HepG2 (cell line): ENCODE results near the gene CA12. TPM values are rescaled to one million over a fixed set of nuclear protein-coding genes. Genes with fewer than 3 reads are reported as not detected.
A peak's percentile ranks its signal among the peaks of the same experiment; 100 is the strongest.

Experiments used
- ATAC-seq: fragments of 200-7000 bp; cut with Tn5 transposase; 3 replicates; pipeline ENCODE4 v1.9.1; 2020; ENCODE audit warnings: mild to moderate bottlenecking, moderate library complexity
- BruUV-seq: library from RNA; stranded (reverse); fragments of 400-500 nt; replicated peaks from 2 replicates; lab custom pipeline; 2021; lab: Mats Ljungman, UMichigan
- CTCF ChIA-PET: fragments of 300-600 bp; formaldehyde crosslinking; extraction: SDS; loops from one replicate; lab custom pipeline; 2021; ENCODE audit warnings: low total read pairs, inconsistent platforms, low intra/inter-chr PET ratio; lab: Yijun Ruan, JAX
- POLR2A ChIA-PET: fragments of 350-600 bp; sonication (Branson Sonifier 250); formaldehyde crosslinking; loops from one replicate; lab custom pipeline; 2020; ENCODE audit warnings: antibody characterized with exemption, inconsistent platforms; lab: Yijun Ruan, JAX
- DNase-seq: peaks from one replicate; pipeline ENCODE4 v3.0.0-alpha.2; 2015; ENCODE audit warnings: low spot score
- FAIRE-seq: peaks from 3 replicates; lab custom pipeline; 2011; peaks lifted over from hg19 to GRCh38; lab: Jason Lieb, UNC
- H2AFZ ChIP-seq: one replicate; pipeline ENCODE4 v1.6.1; 2011; ENCODE audit warnings: low read length, inconsistent platforms
- H3K27ac ChIP-seq: fragments of 300-600 bp; 3 replicates; pipeline ENCODE4 v1.8.0; 2011; ENCODE audit warnings: mixed run types, mild to moderate bottlenecking, mixed read lengths, low read length, inconsistent platforms; ENCODE audit not compliant: insufficient read depth; ENCODE audit errors: extremely low read length
- H3K27me3 ChIP-seq, 2 experiments: fragments of 200-600 bp in 1 of 2; 2 replicates in 1 of 2; 3 replicates in 1 of 2; pipeline versions ENCODE4 v1.6.0 to v1.8.0; 2011; ENCODE audit warnings: low read length in 2 of 2, mild to moderate bottlenecking in 2 of 2, moderate library complexity in 2 of 2, inconsistent platforms in 1 of 2; ENCODE audit not compliant: insufficient read depth in 2 of 2, control insufficient read depth in 1 of 2
- H3K36me3 ChIP-seq, 2 experiments: fragments of 200-600 bp in 1 of 2; replicated peaks in 1 of 2; 2 replicates in 1 of 2; 3 replicates in 1 of 2; pipeline versions ENCODE4 v1.5.1 to v1.8.0; 2011; ENCODE audit warnings: low read length in 2 of 2, inconsistent platforms in 1 of 2; ENCODE audit not compliant: insufficient read depth in 2 of 2, control insufficient read depth in 1 of 2
- H3K4me1 ChIP-seq: 2 replicates; pipeline ENCODE4 v1.5.1; 2012; ENCODE audit warnings: low read length, inconsistent platforms; ENCODE audit not compliant: insufficient read depth
- H3K4me2 ChIP-seq: 2 replicates; pipeline ENCODE4 v1.6.0; 2011; ENCODE audit warnings: low read depth, low read length, inconsistent platforms
- H3K4me3 ChIP-seq, 3 experiments: fragments of 200-600 bp in 1 of 3; sonication (generic), shearing (Covaris generic) in 1 of 3; replicated peaks in 1 of 3; 2 replicates each; pipeline ENCODE4 v1.5.1; 2011 to 2016; ENCODE audit warnings: low read length in 3 of 3, inconsistent platforms in 2 of 3, low read depth in 2 of 3, mild to moderate bottlenecking in 2 of 3, control low read depth in 1 of 3, mixed read lengths in 1 of 3; ENCODE audit not compliant: insufficient read depth in 1 of 3
- H3K79me2 ChIP-seq: one replicate; pipeline ENCODE4 v1.6.1; 2011; ENCODE audit warnings: low read length, inconsistent platforms; ENCODE audit not compliant: insufficient read depth
- H3K9ac ChIP-seq: 2 replicates; pipeline ENCODE4 v1.6.0; 2011; ENCODE audit warnings: mild to moderate bottlenecking, low read depth, low read length, inconsistent platforms; ENCODE audit not compliant: insufficient read depth
- H3K9me3 ChIP-seq: 2 replicates; pipeline ENCODE4 v1.5.1; 2012; ENCODE audit warnings: mild to moderate bottlenecking, low read length
- H4K20me1 ChIP-seq: 2 replicates; pipeline ENCODE4 v1.6.0; 2011; ENCODE audit warnings: inconsistent platforms, mild to moderate bottlenecking, low read length, moderate library complexity; ENCODE audit not compliant: insufficient read depth
- ATF1 ChIP-seq: IDR thresholded peaks from 2 replicates; pipeline ENCODE4 v1.6.1; 2016; ENCODE audit warnings: mild to moderate bottlenecking, control low read depth
- HDAC1 ChIP-seq: sonication (generic); formaldehyde crosslinking; IDR thresholded peaks from 2 replicates; pipeline ENCODE4 v1.5.1; 2020; ENCODE audit warnings: mild to moderate bottlenecking, missing genetic modification reagents
- KLF11 ChIP-seq: IDR thresholded peaks from 2 replicates; pipeline ENCODE4 v1.6.1; 2016; ENCODE audit warnings: missing compliant biosample characterization
- KLF12 ChIP-seq: sonication (generic); formaldehyde crosslinking; IDR thresholded peaks from 2 replicates; pipeline ENCODE4 v1.4.0; 2020; ENCODE audit warnings: missing genetic modification reagents, borderline replicate concordance
- ZBTB7A ChIP-seq: sonication (generic); formaldehyde crosslinking; IDR thresholded peaks from 2 replicates; pipeline ENCODE4 v1.8.0; 2022; ENCODE audit warnings: mild to moderate bottlenecking, missing genetic modification reagents
- ZEB1 ChIP-seq: IDR thresholded peaks from 2 replicates; pipeline ENCODE4 v1.6.1; 2012; ENCODE audit warnings: mild to moderate bottlenecking, low read depth, inconsistent platforms; ENCODE audit not compliant: insufficient replicate concordance
- ZNF576 ChIP-seq: sonication (generic); formaldehyde crosslinking; IDR thresholded peaks from 2 replicates; pipeline ENCODE4 v1.4.0; 2020; ENCODE audit warnings: mild to moderate bottlenecking, missing genetic modification reagents
- ZNF598 ChIP-seq: sonication (generic); formaldehyde crosslinking; IDR thresholded peaks from 2 replicates; pipeline ENCODE4 v1.5.1; 2020; ENCODE audit warnings: mild to moderate bottlenecking, missing genetic modification reagents, borderline replicate concordance
- ZNF652 ChIP-seq: IDR thresholded peaks from 2 replicates; pipeline ENCODE4 v1.6.1; 2016; ENCODE audit warnings: low read depth, borderline replicate concordance
- ZNF768 ChIP-seq: sonication (generic); formaldehyde crosslinking; IDR thresholded peaks from 2 replicates; pipeline ENCODE4 v1.4.0; 2020; ENCODE audit warnings: missing genetic modification reagents
- ZSCAN9 ChIP-seq: IDR thresholded peaks from 2 replicates; pipeline ENCODE4 v1.6.1; 2016; ENCODE audit warnings: borderline replicate concordance
- WGBS: methylation state at CpG from one replicate; pipeline ENCODE4 v1.1.6; 2017; ENCODE audit warnings: low lambda C conversion rate; 5-methylcytosine and 5-hydroxymethylcytosine counted together
- in situ Hi-C: cut with HindIII; loops from 2 replicates; pipeline ENCODE4 v1.10.0; 2017; ENCODE audit warnings: low pct_unique_long_range_greater_than_20kb; ENCODE audit not compliant: extremely low pct_ligation_motif_present
- intact Hi-C: fragments of 100-400 bp; cut with micrococcal nuclease; formaldehyde crosslinking; loops from one replicate; pipeline ENCODE4 v1.10.0; 2022; ENCODE audit not compliant: unreplicated experiment
- polyA plus RNA-seq, 8 experiments: library from polyadenylated mRNA; depleted of rRNA in 3 of 8; stranded (reverse) in 7 of 8; unstranded in 1 of 8; fragments of >200 nt; fragmentation: Illumina TruSeq in 4 of 8; extraction: Trizol in 4 of 8; gene quantifications; 2 replicates each; pipeline versions ENCODE4 v1.2.1 to v1.2.3, GENCODE V29; 2011 to 2016; ENCODE audit warnings: low read depth in 4 of 8, missing spikeins in 1 of 8, mixed read lengths in 1 of 8; ENCODE audit not compliant: insufficient read depth in 1 of 8
- total RNA-seq, 5 experiments: library from RNA; depleted of rRNA; stranded (reverse); fragments of >200 nt; fragmentation: Illumina TruSeq; extraction: Trizol; gene quantifications; 2 replicates each; pipeline ENCODE4 v1.2.3, GENCODE V29; 2016; ENCODE audit warnings: low read depth in 1 of 5
- TF ChIP-seq, protein P1 (sequence below): fragments of 450-650 bp; IDR thresholded peaks from 2 replicates; pipeline ENCODE4 v1.6.1; 2017

The CA12 gene
- total and polyA plus RNA-seq, 2 of the 13 experiments (the other 11 are each of a cell fraction or from before 2014, with no cell fraction given): 0.07 to 0.20 TPM

GRCh38 chr15:63277893-63278456 is 103.7 kb downstream of the CA12 start:
- no peak overlapping the region for H3K27ac ChIP-seq
- TSS peak; percentile 78 for BruUV-seq
- ATAC-seq: no peak
- no peaks in the 10 kb centered on the region for H3K9me3 ChIP-seq
- H3K36me3 ChIP-seq: no peaks in the 10 kb centered on the region
- CTCF ChIA-PET: no interaction called here
- TF ChIP-seq ZNF652 (CRISPR knock-in tag) (peak; percentile 14; the same call in 1 of the 2 replicates), ZEB1 (peak; percentile 23), ZNF598 (CRISPR knock-in tag) (no peak)
- H3K4me2 ChIP-seq: peak overlapping the region; percentile 63
- in situ Hi-C loops: loop anchor here (25.0 kb wide), 1 partner anchor 284 kb away; no protein-coding TSS in a partner anchor
- no peak for FAIRE-seq
- DNase-seq: no peak
- 51% methylated on average over 17 of the region's 17 CpGs for WGBS
- intact Hi-C loops: loop anchor here (5.0 kb wide), 2 partner anchors 91 to 121 kb away; partner anchors contain the start of genes RAB8B and RPS27L
- POLR2A ChIA-PET: no interaction called here
- H3K27me3 ChIP-seq: no peaks in the 10 kb centered on the region; a peak in 1 of 5 replicates
- no peaks in the 10 kb centered on the region for H4K20me1 ChIP-seq
- H3K9ac ChIP-seq: peak overlapping the region; percentile 23; the same call in 1 of the 2 replicates
- peak overlapping the region; percentile 46 to 68 (median 66); a peak in 5 of 6 replicates for H3K4me3 ChIP-seq
- H3K4me1 ChIP-seq: peaks cover 17% of the 10 kb centered on the region
- no peak overlapping the region for H2AFZ ChIP-seq
- H3K79me2 ChIP-seq: no peaks in the 10 kb centered on the region

DNA sequence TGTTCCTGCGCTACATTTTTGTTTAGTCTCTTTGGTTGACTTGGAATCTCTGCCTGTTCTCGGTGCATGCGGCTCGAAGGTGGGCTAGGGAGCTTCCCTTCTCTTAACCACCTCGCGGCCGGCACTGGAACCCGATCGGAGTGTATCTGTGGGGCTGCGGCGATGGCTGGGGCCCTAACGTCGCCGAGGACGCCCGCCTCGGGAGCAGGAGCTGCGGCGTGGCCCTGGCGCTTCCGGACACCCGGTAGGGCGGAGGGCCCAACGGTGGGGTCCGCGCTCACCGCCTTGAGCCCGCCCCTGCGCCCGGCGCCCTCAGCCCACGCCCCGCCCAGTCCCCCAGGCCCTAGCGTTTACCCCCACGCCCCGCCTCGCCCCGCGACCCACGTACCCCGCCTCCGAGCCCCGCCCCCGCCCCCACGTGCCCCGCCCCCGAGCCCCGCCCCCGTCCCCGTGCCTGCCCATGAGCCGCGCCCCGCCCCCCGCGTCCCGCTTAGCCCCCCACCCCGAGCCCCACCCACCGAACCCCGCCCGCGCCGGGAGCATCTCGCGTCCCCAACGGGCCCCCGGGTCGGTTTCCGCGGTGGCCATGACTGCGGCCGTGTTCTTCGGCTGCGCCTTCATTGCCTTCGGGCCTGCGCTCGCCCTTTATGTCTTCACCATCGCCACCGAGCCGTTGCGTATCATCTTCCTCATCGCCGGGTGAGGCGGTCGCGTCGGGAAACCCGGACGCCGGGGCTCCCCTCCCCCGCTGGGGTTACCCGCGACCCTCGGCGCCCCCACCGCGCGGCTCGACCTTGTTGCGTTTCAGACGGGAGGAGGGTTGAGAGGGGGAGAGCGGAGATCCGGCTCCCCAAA is 104.4 kb downstream of the CA12 start, which contains the start of gene APH1B:
Gene APH1B (plus strand): TSS at position 568 of the 855 bp plus-strand sequence. CDS start 19 bp downstream, at position 587.
- CTCF ChIA-PET: no interaction called here
- H3K36me3 ChIP-seq: no peaks in the 10 kb centered on the region
- DNase-seq: peak; percentile 31
- no peaks in the 10 kb centered on the region for H4K20me1 ChIP-seq
- peak within 1 kb of the TSS; percentile 69 for H3K9ac ChIP-seq
- H3K79me2 ChIP-seq: no peaks in the 10 kb centered on the region
- 5% methylated on average over 45 of the region's 102 CpGs for WGBS
- no peaks in the 10 kb centered on the region for H3K9me3 ChIP-seq
- no peak within 1 kb of the TSS for H3K27ac ChIP-seq
- no TSS peak for BruUV-seq
- peak within 1 kb of the TSS; percentile 80 for H2AFZ ChIP-seq
- peaks cover 17% of the 10 kb centered on the region for H3K4me1 ChIP-seq
- peak within 1 kb of the TSS; percentile 90 for H3K4me2 ChIP-seq
- no peak for FAIRE-seq
- peak; percentile 92 for ATAC-seq
- in situ Hi-C loops (loop anchor here (25.0 kb wide), 1 partner anchor 285 kb away; no protein-coding TSS in a partner anchor), intact Hi-C loops (loop anchor here (5.0 kb wide), 2 partner anchors 90 to 120 kb away; partner anchors contain the start of genes RAB8B and RPS27L)
- POLR2A ChIA-PET: interaction anchor here (0.6 to 2.0 kb wide), 3 partner anchors 43 to 120 kb away, joined by 3 to 7 read pairs (median 6); partner anchors contain the start of gene RPS27L
- H3K27me3 ChIP-seq: no peaks in the 10 kb centered on the region; a peak in 1 of 5 replicates
- H3K4me3 ChIP-seq: peak within 1 kb of the TSS; percentile 50 to 69 (median 66)
- TF ChIP-seq HDAC1 (0 out of 2 replicates have a peak, but pooled peaks have one; percentile 16), ZSCAN9 (CRISPR knock-in tag) (no peak), KLF11 (CRISPR knock-in tag) (no peak), ZBTB7A (CRISPR knock-in tag) (peak; percentile 23; the same call in 1 of the 2 replicates), ZNF576 (CRISPR knock-in tag) (no peak), ZNF768 (CRISPR knock-in tag) (peak; percentile 25; the same call in 1 of the 2 replicates), ATF1 (CRISPR knock-in tag) (no peak), KLF12 (CRISPR knock-in tag) (peak; percentile 47; the same call in 1 of the 2 replicates)
- TF ChIP-seq, protein P1, sequence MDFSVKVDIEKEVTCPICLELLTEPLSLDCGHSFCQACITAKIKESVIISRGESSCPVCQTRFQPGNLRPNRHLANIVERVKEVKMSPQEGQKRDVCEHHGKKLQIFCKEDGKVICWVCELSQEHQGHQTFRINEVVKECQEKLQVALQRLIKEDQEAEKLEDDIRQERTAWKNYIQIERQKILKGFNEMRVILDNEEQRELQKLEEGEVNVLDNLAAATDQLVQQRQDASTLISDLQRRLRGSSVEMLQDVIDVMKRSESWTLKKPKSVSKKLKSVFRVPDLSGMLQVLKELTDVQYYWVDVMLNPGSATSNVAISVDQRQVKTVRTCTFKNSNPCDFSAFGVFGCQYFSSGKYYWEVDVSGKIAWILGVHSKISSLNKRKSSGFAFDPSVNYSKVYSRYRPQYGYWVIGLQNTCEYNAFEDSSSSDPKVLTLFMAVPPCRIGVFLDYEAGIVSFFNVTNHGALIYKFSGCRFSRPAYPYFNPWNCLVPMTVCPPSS: no peak
